ENCODE results near the gene SYNC. TPM values are rescaled to one million over a fixed set of nuclear protein-coding genes. Genes with fewer than 3 reads are reported as not detected.
"Not testable (repeated sequence)": the region's sequence is repeated elsewhere in the genome, so short reads cannot be mapped to it uniquely, and the experiment has no call there.

Gene SYNC
- total RNA-seq, 1 donor from 2014 or later, result 24.7 TPM

- intact Hi-C loops (cut with DNase I), result no loop called here
- ATAC-seq (no peak), DNase-seq (ENCODE audit: missing footprints) (no peak)
These were observed 26.0 kb upstream of the SYNC start for GRCh38 chr1:32728413-32729077.

DNA sequence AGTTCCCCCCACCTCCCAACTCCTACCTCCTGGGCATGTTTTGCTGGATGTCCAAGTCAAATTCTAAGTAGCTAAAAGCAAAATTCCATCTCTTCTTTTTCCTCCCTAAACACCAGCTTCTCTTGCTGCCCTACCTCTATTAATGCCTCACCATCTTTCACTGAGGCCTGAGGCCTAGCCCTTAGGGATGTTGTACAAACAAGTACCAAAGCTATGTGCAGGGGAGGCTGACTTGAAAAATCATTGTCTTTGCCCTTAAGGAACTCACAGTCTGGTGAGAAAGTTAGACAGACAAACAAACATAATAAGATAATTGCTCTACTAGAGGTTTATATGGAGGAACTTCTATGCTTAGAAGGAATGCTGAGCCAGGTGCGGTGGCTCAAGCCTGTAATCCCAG lies 25.3 kb upstream of the SYNC start:
- ATAC-seq (no peak), DNase-seq (ENCODE audit: missing footprints) (no peak)
- intact Hi-C loops (cut with DNase I), result no loop called here

GRCh38 chr1:32725615-32725982 lies 23.0 kb upstream of the SYNC start:
- intact Hi-C loops (cut with DNase I), result no loop called here
- DNase-seq (ENCODE audit: missing footprints) (no peak), ATAC-seq (no peak)

DNA sequence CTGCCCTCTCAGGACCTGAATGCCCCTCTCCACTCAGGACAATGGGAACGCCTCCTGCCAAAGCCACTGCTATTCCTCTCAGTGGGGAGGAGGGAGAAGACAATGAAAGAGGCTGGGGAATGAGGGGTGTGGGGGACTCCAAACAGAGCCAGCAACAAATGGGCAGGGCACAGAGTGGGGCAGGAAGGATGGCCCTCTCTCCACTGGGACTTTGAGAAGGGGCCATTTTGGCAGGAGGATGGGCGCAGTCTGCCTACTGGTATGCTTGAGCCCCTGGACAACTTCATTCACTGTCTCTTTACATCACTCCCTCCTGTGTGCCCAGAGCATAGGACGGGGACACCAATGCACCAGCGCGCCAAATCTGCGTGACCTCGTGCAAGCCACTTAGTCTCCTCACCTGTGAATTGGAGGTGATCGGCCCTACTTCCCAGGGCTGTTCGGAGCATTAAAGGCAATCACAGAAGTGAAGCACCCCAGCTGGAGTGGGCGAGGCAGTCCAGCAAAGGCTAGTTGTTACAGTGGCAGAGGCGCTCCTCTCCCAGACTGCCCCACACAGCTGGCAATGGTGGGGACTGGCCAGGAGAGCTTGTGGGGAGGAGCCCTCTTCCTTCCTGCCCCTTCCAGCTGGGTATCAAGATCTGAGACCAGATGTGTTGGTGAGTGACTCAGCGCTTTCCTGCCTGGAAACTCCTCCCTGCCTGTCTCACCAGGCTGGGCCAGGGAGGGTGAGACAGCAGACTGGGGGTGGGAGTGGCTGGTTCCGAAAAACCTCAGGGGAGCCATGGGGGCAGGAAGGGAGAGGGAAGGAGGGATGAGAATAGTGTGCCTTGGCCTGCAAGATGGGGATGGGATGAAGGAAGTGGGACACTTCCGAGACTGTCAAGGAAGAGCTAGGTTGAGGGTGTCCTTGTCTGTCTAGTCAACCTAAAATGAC lies 22.4 kb upstream of the SYNC start:
- DNase-seq (ENCODE audit: missing footprints) (no peak), ATAC-seq (peak; percentile 79)
- intact Hi-C loops (cut with DNase I), result no loop called here

DNA sequence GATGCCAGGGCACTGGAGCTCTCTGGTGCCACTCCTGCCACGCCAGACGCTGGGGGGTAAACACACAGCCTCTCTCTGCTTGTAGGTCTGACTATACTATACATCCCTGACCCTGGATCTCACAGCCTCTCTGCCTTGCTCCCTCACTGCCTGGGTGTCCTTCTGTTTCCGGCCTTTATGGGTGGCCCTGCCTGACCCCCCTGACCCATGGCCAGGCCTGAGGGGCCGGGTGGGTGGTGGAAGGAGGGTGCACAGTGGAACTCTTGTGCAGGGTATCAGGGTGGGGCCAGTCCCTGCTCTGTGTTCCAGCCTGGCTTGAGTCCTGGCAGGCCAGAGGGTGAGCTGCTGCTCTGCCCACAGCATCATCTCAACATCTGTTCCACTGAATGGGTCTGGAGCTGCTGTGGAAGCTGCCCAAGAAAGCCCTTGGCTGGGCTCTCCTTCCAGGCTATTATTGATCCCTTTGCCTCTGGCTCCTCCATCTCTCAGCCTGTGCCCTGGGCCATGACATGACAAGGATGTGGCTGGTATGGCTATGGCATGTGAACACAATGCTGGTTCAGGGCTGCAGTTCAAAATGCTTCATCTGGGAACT lies 17.2 kb upstream of the SYNC start:
- intact Hi-C loops (cut with DNase I), result no loop called here
- DNase-seq (ENCODE audit: missing footprints) (no peak), ATAC-seq (no peak)

DNA sequence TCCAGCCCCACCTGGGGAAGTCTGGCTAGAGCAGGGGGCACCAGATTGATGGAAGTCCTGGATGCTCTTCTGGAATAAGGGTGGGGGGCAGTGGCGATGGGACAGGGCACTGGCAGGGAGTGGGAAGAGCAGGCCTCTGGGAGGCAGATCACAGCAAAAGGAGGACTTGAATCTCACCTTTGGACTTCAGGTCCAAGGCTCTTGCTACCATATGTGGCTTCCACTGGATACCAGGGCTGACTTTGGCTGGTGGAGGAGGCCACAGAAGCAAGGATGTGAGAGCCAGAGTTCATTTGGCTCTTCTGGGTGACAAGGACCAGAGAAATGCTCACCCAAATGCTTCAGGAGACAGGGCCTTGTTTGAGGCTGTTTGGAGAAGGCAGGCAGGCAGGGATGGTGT lies 16.0 kb upstream of the SYNC start:
- ATAC-seq (no peak), DNase-seq (ENCODE audit: missing footprints) (no peak)
- intact Hi-C loops (cut with DNase I), result no loop called here

- no peak for ATAC-seq
- intact Hi-C loops (cut with DNase I), result no loop called here
- no peak for DNase-seq (ENCODE audit: missing footprints)
These were observed 15.5 kb upstream of the SYNC start for GRCh38 chr1:32718036-32718435.

GRCh38 chr1:32717503-32717902 lies 14.9 kb upstream of the SYNC start:
- ATAC-seq, result no peak
- no peak for DNase-seq (ENCODE audit: missing footprints)
- intact Hi-C loops (cut with DNase I), result no loop called here

DNA sequence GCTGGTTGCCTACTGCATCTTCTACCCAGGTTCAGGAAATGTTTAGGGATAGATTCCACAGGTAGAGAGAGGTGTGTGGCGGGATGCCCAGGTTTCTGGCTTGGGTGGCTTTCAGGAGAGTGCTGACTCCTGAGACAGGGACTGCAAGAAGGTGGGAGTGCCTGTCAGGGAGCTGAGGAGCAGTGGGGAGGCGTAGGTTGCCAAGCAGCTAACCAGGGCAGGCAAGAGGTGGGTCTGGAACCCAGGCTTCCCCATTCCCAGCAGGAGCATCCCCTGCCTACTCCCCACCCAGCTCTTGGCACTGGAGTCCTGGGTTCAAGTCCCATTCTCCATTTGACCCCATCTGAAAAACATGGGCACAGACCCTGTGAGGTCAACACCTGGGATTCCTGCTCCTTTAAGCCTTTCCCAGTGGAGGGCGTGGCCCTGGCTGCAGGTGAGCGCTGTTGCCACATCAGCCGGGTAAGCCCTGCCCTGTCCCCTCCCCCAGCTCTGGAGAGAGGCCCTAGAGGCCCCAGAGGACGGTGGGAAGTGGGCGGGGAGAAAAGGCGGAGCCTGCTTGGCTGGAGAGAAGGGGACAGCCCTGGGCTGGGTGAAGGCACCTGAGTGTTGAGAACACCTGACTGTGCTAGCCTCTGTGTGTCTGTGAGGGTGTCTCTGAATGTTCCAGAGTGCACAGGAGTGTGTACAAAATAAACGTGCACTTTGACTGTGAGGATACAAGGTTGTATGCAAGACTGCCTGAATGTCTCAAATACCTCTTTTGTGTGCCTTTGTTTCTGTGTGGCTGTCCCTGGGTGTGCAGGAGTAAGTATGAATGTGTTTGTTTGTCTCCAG lies 14.0 kb upstream of the SYNC start:
- DNase-seq (ENCODE audit: missing footprints) (no peak), ATAC-seq (peak; percentile 57)
- intact Hi-C loops (cut with DNase I), result no loop called here

GRCh38 chr1:32715901-32716311 lies 13.3 kb upstream of the SYNC start:
- intact Hi-C loops (cut with DNase I), result no loop called here
- DNase-seq (ENCODE audit: missing footprints) (no peak), ATAC-seq (no peak)

GRCh38 chr1:32714277-32714676 lies 11.7 kb upstream of the SYNC start:
- DNase-seq (ENCODE audit: missing footprints), result no peak
- intact Hi-C loops (cut with DNase I), result loop anchor here (5.0 kb wide), 1 partner anchor 368 kb away; the partner anchor contains the start of gene AZIN2
- no peak for ATAC-seq

DNA sequence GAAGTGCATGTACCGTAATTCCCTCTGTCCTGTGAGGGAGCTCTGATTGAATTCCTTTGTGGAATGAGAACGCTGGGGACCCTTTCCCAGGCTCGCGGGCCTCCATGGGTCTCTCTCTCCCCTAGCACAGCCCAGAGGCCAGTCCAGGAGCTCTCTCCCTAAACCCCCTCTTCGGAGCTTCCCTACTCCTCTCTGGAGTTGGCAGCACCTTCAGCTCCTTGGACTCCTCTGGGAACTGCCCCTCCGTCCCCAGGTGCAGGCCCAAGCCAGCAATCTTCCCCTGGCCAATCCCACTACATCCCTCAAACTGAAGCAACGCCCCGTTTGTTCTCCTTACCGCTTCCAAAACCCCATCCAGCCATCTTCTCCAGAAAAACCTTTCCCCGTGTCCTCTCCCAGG lies 10.5 kb upstream of the SYNC start:
- intact Hi-C loops (cut with DNase I), result loop anchor here (5.0 kb wide), 1 partner anchor 369 kb away; the partner anchor contains the start of gene AZIN2
- DNase-seq (ENCODE audit: missing footprints) (no peak), ATAC-seq (no peak)

DNA sequence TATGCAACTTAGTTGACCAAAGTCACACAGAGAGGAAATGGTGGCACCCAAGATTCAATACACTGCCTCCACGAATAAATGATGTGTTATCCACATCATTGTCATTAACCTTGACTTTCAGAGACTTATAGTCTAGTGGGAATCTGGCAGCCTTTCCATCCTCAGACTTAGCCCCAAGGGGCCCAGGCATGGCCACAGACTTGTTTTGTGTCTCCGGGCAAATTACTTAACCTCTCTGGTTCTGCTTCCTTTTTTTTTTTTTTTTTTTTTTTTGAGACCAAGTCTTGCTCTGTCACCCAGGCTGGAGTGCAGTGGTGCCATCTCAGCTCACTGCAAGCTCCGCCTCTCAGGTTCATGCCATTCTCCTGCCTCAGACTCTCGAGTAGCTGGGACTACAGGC lies 8.7 kb upstream of the SYNC start:
- ATAC-seq; DNase-seq (ENCODE audit: missing footprints): not testable (repeated sequence)
- intact Hi-C loops (cut with DNase I), result loop anchor here (5.0 kb wide), 1 partner anchor 371 kb away; the partner anchor contains the start of gene AZIN2

GRCh38 chr1:32709476-32709875 lies 6.9 kb upstream of the SYNC start:
- intact Hi-C loops (cut with DNase I), result no loop called here
- ATAC-seq, result no peak
- DNase-seq (ENCODE audit: missing footprints), result no peak

DNA sequence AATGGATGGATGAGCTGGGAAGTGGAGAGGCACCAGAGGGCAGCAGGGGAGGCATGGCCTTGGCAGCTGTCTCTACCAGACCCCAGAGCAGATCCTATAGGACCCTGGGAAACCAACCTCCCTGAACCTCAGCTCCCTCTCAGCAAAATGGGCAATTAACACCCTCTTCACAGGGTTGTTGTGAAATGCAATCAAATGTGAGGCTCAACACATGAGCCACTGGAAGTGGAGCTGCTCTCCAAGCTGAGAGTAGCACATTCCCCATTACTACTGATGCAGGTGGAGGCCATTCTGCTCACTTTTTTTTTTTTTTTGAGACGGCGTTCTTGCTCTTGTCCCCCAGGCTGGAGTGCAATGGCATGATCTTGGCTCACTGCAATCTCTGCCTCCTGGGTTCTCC lies 6.5 kb upstream of the SYNC start:
- DNase-seq (ENCODE audit: missing footprints), result no peak
- ATAC-seq, result no peak
- intact Hi-C loops (cut with DNase I), result no loop called here

DNA sequence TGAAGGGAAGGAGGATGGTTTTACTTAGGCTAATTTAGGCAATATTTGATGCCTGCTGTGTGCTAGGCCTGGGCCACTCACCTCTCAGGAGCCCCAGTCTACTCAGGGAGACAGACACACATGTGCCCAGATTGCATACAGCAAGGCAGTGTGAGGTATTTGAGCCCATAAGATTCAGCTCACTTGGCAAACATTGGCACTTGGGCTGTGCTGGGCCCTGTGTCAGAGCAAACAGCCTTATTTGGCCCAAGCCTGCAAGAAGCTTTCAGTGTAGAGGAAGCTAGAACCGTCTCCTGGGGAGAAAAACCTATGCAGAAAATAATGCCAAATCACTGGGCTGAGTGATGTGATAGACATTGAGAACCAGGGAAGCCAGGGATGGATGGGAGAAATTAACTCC lies 3.9 kb upstream of the SYNC start:
- intact Hi-C loops (cut with DNase I), result no loop called here
- ATAC-seq (no peak), DNase-seq (ENCODE audit: missing footprints) (no peak)

- intact Hi-C loops (cut with DNase I), result no loop called here
These were observed 2.9 kb upstream of the SYNC start for GRCh38 chr1:32705516-32705915.

GRCh38 chr1:32703479-32704291 lies 1.1 kb upstream of the SYNC start:
- DNase-seq (ENCODE audit: missing footprints) (no peak), ATAC-seq (peak; percentile 51)
- intact Hi-C loops (cut with DNase I), result loop anchor here (5.0 kb wide), 1 partner anchor 169 kb away; the partner anchor contains the start of gene FNDC5

More at GRCh38 chr1:32705516-32705915, 2.9 kb upstream of the SYNC start:
- ATAC-seq (no peak), DNase-seq (ENCODE audit: missing footprints) (no peak)
